B cell (primary cell): ENCODE results near the gene NUPR1. TPM values are rescaled to one million over a fixed set of nuclear protein-coding genes. Genes with fewer than 3 reads are reported as not detected.

ENCODE experiments used
- ATAC-seq: fragments of 200-7000 bp; cut with Tn5 transposase; one replicate; pipeline ENCODE4 v1.10.0; 2021; ENCODE audit warnings: low read depth, mild to moderate bottlenecking, moderate number of reproducible peaks, moderate library complexity
- CTCF ChIA-PET: fragments of 350-600 bp; sonication (Branson Sonifier 250); formaldehyde crosslinking; loops from one replicate; lab custom pipeline; 2021; ENCODE audit warnings: antibody characterized with exemption, inconsistent platforms; lab: Charles Lee
- POLR2A ChIA-PET: fragments of 350-600 bp; sonication (Branson Sonifier 250); formaldehyde crosslinking; loops from one replicate; lab custom pipeline; 2021; ENCODE audit warnings: antibody characterized with exemption; lab: Charles Lee
- DNase-seq: peaks from one replicate; pipeline ENCODE4 v3.0.0; 2013
- H2AFZ ChIP-seq: 2 replicates; pipeline ENCODE4 v1.6.1; 2012; ENCODE audit warnings: mild to moderate bottlenecking, low read depth, low read length; ENCODE audit not compliant: insufficient read depth, poor library complexity, severe bottlenecking
- H3K27ac ChIP-seq, 2 donors: 1 replicate in 1 of 2; 2 replicates in 1 of 2; pipeline ENCODE4 v1.5.1; 2012 to 2013; ENCODE audit warnings: low read length in 2 of 2, mild to moderate bottlenecking in 2 of 2, moderate library complexity in 1 of 2
- H3K27me3 ChIP-seq, 4 experiments: fragments of 200-600 bp in 1 of 4; sonication (generic) in 1 of 4; replicated peaks in 1 of 4; 1 replicate in 2 of 4; 2 replicates in 2 of 4; pipeline versions ENCODE4 v1.6.1 to v1.7.0; 2013 to 2016; ENCODE audit warnings: low read length in 3 of 4, mild to moderate bottlenecking in 2 of 4, mixed read lengths in 1 of 4, moderate library complexity in 1 of 4; ENCODE audit not compliant: insufficient read depth in 4 of 4, control insufficient read depth in 3 of 4; ENCODE audit errors: control extremely low read depth in 1 of 4
- H3K36me3 ChIP-seq, 2 experiments: replicated peaks in 1 of 2; 1 replicate in 1 of 2; 2 replicates in 1 of 2; pipeline versions ENCODE4 v1.6.1 to v1.7.1; 2013; ENCODE audit warnings: low read length in 1 of 2; ENCODE audit not compliant: insufficient read depth in 2 of 2, control insufficient read depth in 1 of 2; ENCODE audit errors: control extremely low read depth in 1 of 2, extremely low read depth in 1 of 2
- H3K4me1 ChIP-seq, 2 donors: fragments of 200-600 bp in 1 of 2; sonication (generic) in 1 of 2; 1 replicate in 1 of 2; 2 replicates in 1 of 2; pipeline versions ENCODE4 v1.5.1 to v1.6.1; 2013 to 2017; ENCODE audit warnings: low read length in 2 of 2; ENCODE audit not compliant: control insufficient read depth in 2 of 2, insufficient read depth in 2 of 2
- H3K4me2 ChIP-seq: replicated peaks from 2 replicates; pipeline ENCODE3; 2012; ENCODE audit warnings: mild to moderate bottlenecking, low read depth, low read length; ENCODE audit not compliant: poor library complexity, severe bottlenecking
- H3K4me3 ChIP-seq, 5 experiments: fragments of 200-600 bp in 1 of 5; sonication (generic) in 1 of 5; 1 replicate in 3 of 5; 2 replicates in 2 of 5; pipeline versions ENCODE4 v1.5.1 to v1.7.0; 2011 to 2016; ENCODE audit warnings: low read length in 4 of 5, mild to moderate bottlenecking in 4 of 5, low read depth in 2 of 5, control low read depth in 1 of 5, moderate library complexity in 1 of 5; ENCODE audit not compliant: insufficient read depth in 1 of 5; ENCODE audit errors: control extremely low read depth in 1 of 5, extremely low read depth in 1 of 5
- H3K79me2 ChIP-seq: fragments of 200-600 bp; sonication (generic); one replicate; pipeline ENCODE4 v1.6.0; 2016; ENCODE audit warnings: low read length; ENCODE audit not compliant: control insufficient read depth, insufficient read depth
- H3K9ac ChIP-seq: fragments of 200-600 bp; sonication (generic); 2 replicates; pipeline ENCODE4 v1.6.1; 2017; ENCODE audit warnings: mild to moderate bottlenecking, low read length, moderate library complexity
- H3K9me3 ChIP-seq, 3 donors: one replicate each; pipeline versions ENCODE4 v1.6.1 to v1.7.1; 2013; ENCODE audit warnings: low read length in 2 of 3; ENCODE audit not compliant: control insufficient read depth in 2 of 3, insufficient read depth in 1 of 3; ENCODE audit errors: control extremely low read depth in 1 of 3
- H4K20me1 ChIP-seq: 2 replicates; pipeline ENCODE4 v1.6.0; 2012; ENCODE audit warnings: mild to moderate bottlenecking, low read length; ENCODE audit not compliant: insufficient read depth, control insufficient read depth, poor library complexity, severe bottlenecking
- H3K27ac Mint-ChIP-seq: one replicate; pipeline ENCODE4 v1.8.0; 2021; ENCODE audit warnings: mixed read lengths
- H3K27me3 Mint-ChIP-seq: one replicate; pipeline ENCODE4 v1.8.0; 2021; ENCODE audit warnings: mixed read lengths
- H3K4me1 Mint-ChIP-seq: one replicate; pipeline ENCODE4 v1.8.0; 2021; ENCODE audit warnings: mixed read lengths
- H3K4me3 Mint-ChIP-seq: one replicate; pipeline ENCODE4 v1.8.0; 2021; ENCODE audit warnings: mixed read lengths
- H3K9me3 Mint-ChIP-seq: one replicate; pipeline ENCODE4 v1.8.0; 2022; ENCODE audit warnings: mixed read lengths; ENCODE audit not compliant: insufficient read depth
- EZH2 ChIP-seq: IDR thresholded peaks from 2 replicates; pipeline ENCODE4 v1.6.1; 2012; ENCODE audit warnings: borderline replicate concordance, low read depth, mild to moderate bottlenecking, moderate library complexity, low read length; ENCODE audit not compliant: insufficient read depth, poor library complexity, severe bottlenecking
- WGBS: methylation state at CpG from one replicate; pipeline ENCODE4 v1.1.5; 2013; ENCODE audit warnings: missing lambda C conversion rate; ENCODE audit not compliant: insufficient coverage; 5-methylcytosine and 5-hydroxymethylcytosine counted together
- intact Hi-C: fragments of 100-400 bp; cut with micrococcal nuclease; formaldehyde crosslinking; loops from one replicate; pipeline ENCODE4 v1.10.0; 2022
- polyA plus RNA-seq: library from polyadenylated mRNA; depleted of rRNA; stranded (reverse); fragments of >200 nt; gene quantifications from 2 replicates; pipeline ENCODE4 v1.2.3, GENCODE V29; 2012
- total RNA-seq, 2 donors: library from RNA; stranded (reverse); fragments of 120-200 nt in 1 of 2; gene quantifications; 1 replicate in 1 of 2; 2 replicates in 1 of 2; pipeline versions ENCODE4 v1.2.3 to v1.2.4, GENCODE V29; 2013 to 2022
- TF ChIP-seq, protein P1 (sequence below): fragments of 200-600 bp; IDR thresholded peaks from one replicate; pipeline ENCODE4 v1.8.0; 2022; ENCODE audit warnings: antibody characterized with exemption, mild to moderate bottlenecking

The NUPR1 gene
- total and polyA plus RNA-seq, 2 donors (not counting 1 experiment from before 2014, with no cell fraction given) = not detected

DNA sequence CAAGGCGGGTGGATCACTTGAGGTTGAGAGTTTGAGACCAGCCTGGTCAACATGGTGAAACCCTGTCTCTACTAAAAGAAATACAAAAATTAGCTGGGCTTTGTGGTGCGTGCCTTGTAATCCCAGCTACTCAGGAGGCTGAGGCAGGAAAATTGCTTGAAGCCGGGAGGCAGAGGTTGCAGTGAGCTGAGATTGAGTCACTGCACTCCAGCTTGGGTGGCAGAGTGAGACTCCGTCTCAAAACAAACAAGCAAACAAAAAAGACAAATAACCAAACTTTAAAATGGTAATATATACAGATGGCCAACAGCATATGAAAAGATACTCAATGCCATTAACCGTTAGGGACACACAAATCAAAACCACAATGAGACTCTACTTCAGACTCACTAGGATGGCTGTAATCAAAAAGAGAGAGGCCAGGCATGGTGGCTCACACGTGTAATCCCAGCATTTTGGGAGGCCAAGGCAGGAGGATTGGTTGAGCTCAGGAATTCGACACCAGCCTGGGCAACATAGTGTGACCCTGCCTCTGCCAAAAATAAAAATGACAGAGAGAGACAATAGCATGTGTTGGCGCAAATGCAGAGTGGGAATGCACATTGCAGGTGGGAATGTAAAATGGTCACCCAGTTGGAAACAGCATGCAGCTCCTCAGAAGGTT is 36.8 kb upstream of the NUPR1 start:
- H3K4me1 Mint-ChIP-seq = peaks cover 3% of the 10 kb centered on the region
- H3K27me3 Mint-ChIP-seq = no peaks in the 10 kb centered on the region
- H2AFZ ChIP-seq = no peak overlapping the region
- ChIA-PET POLR2A (no interaction called here), CTCF (no interaction called here)
- H3K4me2 ChIP-seq = no peak overlapping the region
- DNase-seq (no peak), ATAC-seq (no peak)
- TF ChIP-seq, protein P1, sequence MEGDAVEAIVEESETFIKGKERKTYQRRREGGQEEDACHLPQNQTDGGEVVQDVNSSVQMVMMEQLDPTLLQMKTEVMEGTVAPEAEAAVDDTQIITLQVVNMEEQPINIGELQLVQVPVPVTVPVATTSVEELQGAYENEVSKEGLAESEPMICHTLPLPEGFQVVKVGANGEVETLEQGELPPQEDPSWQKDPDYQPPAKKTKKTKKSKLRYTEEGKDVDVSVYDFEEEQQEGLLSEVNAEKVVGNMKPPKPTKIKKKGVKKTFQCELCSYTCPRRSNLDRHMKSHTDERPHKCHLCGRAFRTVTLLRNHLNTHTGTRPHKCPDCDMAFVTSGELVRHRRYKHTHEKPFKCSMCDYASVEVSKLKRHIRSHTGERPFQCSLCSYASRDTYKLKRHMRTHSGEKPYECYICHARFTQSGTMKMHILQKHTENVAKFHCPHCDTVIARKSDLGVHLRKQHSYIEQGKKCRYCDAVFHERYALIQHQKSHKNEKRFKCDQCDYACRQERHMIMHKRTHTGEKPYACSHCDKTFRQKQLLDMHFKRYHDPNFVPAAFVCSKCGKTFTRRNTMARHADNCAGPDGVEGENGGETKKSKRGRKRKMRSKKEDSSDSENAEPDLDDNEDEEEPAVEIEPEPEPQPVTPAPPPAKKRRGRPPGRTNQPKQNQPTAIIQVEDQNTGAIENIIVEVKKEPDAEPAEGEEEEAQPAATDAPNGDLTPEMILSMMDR = no peak
- no peak for TF ChIP-seq EZH2
- H3K36me3 ChIP-seq = peaks cover 1 to 4% of the 10 kb centered on the region in 2 experiments
- H4K20me1 ChIP-seq = peaks cover 38% of the 10 kb centered on the region
- peaks cover 47% of the 10 kb centered on the region for H3K79me2 ChIP-seq
- H3K9me3 ChIP-seq = no peaks in the 10 kb centered on the region
- 98% methylated on average over 6 of the region's 8 CpGs for WGBS
- H3K27ac ChIP-seq = no peak overlapping the region
- no peaks in the 10 kb centered on the region for H3K9me3 Mint-ChIP-seq
- no peak overlapping the region for H3K4me3 ChIP-seq
- no peaks in the 10 kb centered on the region for H3K27me3 ChIP-seq
- H3K27ac Mint-ChIP-seq = no peak overlapping the region
- no peaks in the 10 kb centered on the region for H3K4me1 ChIP-seq
- no peak overlapping the region for H3K4me3 Mint-ChIP-seq
- H3K9ac ChIP-seq = no peak overlapping the region
- intact Hi-C loops = no loop called here

GRCh38 chr16:28574925-28575324 is 36.2 kb upstream of the NUPR1 start:
- Histone ChIP-seq H3K79me2 (peaks cover 50% of the 10 kb centered on the region), H3K27me3 (no peaks in the 10 kb centered on the region), H3K36me3 (peaks cover 0 to 1% of the 10 kb centered on the region in 2 experiments), H3K27ac (no peak overlapping the region), H3K9me3 (no peaks in the 10 kb centered on the region), H3K4me2 (no peak overlapping the region), H2AFZ (no peak overlapping the region), H4K20me1 (peaks cover 41% of the 10 kb centered on the region), H3K4me3 (no peak overlapping the region), H3K4me1 (no peaks in the 10 kb centered on the region), H3K9ac (no peak overlapping the region)
- POLR2A ChIA-PET = no interaction called here
- intact Hi-C loops = no loop called here
- DNase-seq (no peak), ATAC-seq (no peak)
- H3K4me3 Mint-ChIP-seq = no peak overlapping the region
- WGBS = 100% methylated on average over 1 of the region's 2 CpGs
- H3K27me3 Mint-ChIP-seq = no peaks in the 10 kb centered on the region
- peaks cover 3% of the 10 kb centered on the region for H3K4me1 Mint-ChIP-seq
- H3K27ac Mint-ChIP-seq = no peak overlapping the region
- TF ChIP-seq, protein P1 = no peak
- no peak for TF ChIP-seq EZH2
- CTCF ChIA-PET = no interaction called here
- no peaks in the 10 kb centered on the region for H3K9me3 Mint-ChIP-seq
